Spinal cord (tissue), 10 donors: ENCODE results near the gene BPTF. TPM values are rescaled to one million over a fixed set of nuclear protein-coding genes. Genes with fewer than 3 reads are reported as not detected.
"Not testable (repeated sequence)": the region's sequence is repeated elsewhere in the genome, so short reads cannot be mapped to it uniquely, and the experiment has no call there.

Experiments
- DNase-seq, 6 donors: peaks; one replicate each; pipeline versions ENCODE4 v3.0.0 to v3.0.0-alpha.2; 2013 to 2015; ENCODE audit warnings: low spot score in 6 of 6, low read depth in 4 of 6
- H3K27ac ChIP-seq: one replicate; pipeline ENCODE4 v1.5.1; 2013; ENCODE audit warnings: low read depth, low read length, control low read depth
- H3K27me3 ChIP-seq: one replicate; pipeline ENCODE4 v1.6.1; 2013; ENCODE audit warnings: low read length; ENCODE audit not compliant: control insufficient read depth, insufficient read depth
- H3K36me3 ChIP-seq: one replicate; pipeline ENCODE4 v1.6.1; 2013; ENCODE audit warnings: low read length; ENCODE audit not compliant: control insufficient read depth, insufficient read depth
- H3K4me1 ChIP-seq: one replicate; pipeline ENCODE4 v1.6.1; 2013; ENCODE audit warnings: low read length; ENCODE audit not compliant: control insufficient read depth, insufficient read depth
- H3K4me3 ChIP-seq: one replicate; pipeline ENCODE4 v1.5.1; 2013; ENCODE audit warnings: low read depth, low read length, control low read depth
- H3K9me3 ChIP-seq: one replicate; pipeline ENCODE4 v1.6.1; 2013; ENCODE audit warnings: low read length; ENCODE audit not compliant: control insufficient read depth, insufficient read depth
- WGBS: methylation state at CpG from one replicate; pipeline ENCODE4 v1.1.5; 2013; ENCODE audit warnings: missing lambda C conversion rate; ENCODE audit not compliant: insufficient coverage; 5-methylcytosine and 5-hydroxymethylcytosine counted together
- polyA plus RNA-seq, 2 donors: library from polyadenylated mRNA; unstranded; fragments of 120-200 nt; gene quantifications; one replicate each; pipeline ENCODE4 v1.2.1, GENCODE V29; 2013; ENCODE audit not compliant: insufficient read length in 2 of 2
- total RNA-seq, 2 donors: library from RNA; depleted of rRNA in 1 of 2; stranded (reverse); fragments of 120-200 nt in 1 of 2; fragments of >200 nt in 1 of 2; gene quantifications; one replicate each; pipeline versions ENCODE4 v1.2.3 to v1.2.4, GENCODE V29; 2013 to 2014
- donor health status: healthy.

Gene BPTF
- total and polyA plus RNA-seq, 4 donors, result 102 to 122 (median 103) TPM

DNA sequence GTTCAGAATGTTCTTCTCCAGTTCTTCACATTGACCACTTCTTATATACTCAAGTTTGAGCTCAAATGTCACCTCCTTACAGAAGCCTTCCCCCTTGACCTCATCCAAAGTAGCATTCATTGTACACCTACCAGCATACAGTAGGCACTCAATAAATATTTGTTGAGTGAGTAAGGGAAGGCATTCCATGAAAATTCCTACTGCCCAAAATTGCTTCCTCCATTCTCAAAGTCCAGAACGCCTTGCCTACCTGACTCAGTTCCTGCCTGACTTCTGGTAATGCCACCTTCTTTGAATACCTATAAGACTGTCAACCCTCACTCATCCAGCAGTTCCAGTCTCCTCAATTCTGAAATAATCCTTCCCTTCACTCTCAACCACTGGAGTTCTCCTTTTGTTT lies 14.8 kb upstream of the BPTF start:
- Histone ChIP-seq H3K4me3 (no peak overlapping the region), H3K36me3 (no peaks in the 10 kb centered on the region), H3K27ac (no peak overlapping the region), H3K9me3 (no peaks in the 10 kb centered on the region), H3K4me1 (no peaks in the 10 kb centered on the region), H3K27me3 (no peaks in the 10 kb centered on the region)
- WGBS, result no CpG with 5 or more reads among the region's 1 CpG
- DNase-seq, result no peak

DNA sequence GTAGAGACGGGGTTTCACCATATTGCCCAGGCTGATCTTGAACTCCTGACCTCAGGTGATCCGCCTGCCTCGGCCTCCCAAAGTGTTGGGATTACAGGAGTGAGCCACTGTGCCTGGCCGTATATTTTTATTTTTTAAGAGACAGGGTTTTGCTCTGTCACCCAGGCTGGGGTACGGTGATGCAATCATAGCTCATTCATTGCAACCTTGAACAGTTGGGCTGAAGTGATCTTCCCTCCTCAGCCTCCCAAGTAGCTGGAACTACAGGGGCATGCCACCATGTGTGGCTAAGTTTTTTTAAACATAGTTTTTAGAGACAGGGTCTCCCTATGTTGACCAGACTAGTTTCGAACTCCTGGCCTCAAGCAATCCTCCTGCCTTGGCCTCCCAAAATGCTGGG lies 12.9 kb upstream of the BPTF start:
- H3K27me3 ChIP-seq, H3K4me3 ChIP-seq, H3K4me1 ChIP-seq, H3K27ac ChIP-seq, H3K9me3 ChIP-seq, DNase-seq, H3K36me3 ChIP-seq: not testable (repeated sequence)
- WGBS, result 95% methylated on average over 4 of the region's 6 CpGs

DNA sequence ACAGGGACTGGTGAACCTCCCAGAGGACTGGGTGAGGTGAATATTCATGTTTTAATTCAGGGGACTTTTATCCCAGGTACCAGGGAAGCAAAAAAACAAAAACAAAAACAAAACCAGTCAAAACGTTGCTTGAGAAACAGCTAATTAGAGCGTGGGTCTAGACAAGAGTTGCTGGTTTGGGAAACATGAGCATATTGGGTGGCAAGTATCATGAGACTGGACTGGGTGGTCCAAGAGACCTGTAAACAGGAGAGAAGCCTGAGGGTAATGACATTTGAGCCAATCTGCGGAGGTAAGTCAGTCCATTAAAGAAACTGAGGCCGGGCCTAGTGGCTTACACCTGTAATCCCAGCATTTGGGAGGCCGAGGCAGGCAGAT lies 11.5 kb upstream of the BPTF start:
- 87% methylated on average over 5 of the region's 5 CpGs for WGBS
- no peak for DNase-seq
- no peak overlapping the region for H3K4me3 ChIP-seq
- H3K27me3 ChIP-seq, result no peaks in the 10 kb centered on the region
- no peaks in the 10 kb centered on the region for H3K4me1 ChIP-seq
- no peak overlapping the region for H3K27ac ChIP-seq
- no peaks in the 10 kb centered on the region for H3K9me3 ChIP-seq
- H3K36me3 ChIP-seq, result no peaks in the 10 kb centered on the region

DNA sequence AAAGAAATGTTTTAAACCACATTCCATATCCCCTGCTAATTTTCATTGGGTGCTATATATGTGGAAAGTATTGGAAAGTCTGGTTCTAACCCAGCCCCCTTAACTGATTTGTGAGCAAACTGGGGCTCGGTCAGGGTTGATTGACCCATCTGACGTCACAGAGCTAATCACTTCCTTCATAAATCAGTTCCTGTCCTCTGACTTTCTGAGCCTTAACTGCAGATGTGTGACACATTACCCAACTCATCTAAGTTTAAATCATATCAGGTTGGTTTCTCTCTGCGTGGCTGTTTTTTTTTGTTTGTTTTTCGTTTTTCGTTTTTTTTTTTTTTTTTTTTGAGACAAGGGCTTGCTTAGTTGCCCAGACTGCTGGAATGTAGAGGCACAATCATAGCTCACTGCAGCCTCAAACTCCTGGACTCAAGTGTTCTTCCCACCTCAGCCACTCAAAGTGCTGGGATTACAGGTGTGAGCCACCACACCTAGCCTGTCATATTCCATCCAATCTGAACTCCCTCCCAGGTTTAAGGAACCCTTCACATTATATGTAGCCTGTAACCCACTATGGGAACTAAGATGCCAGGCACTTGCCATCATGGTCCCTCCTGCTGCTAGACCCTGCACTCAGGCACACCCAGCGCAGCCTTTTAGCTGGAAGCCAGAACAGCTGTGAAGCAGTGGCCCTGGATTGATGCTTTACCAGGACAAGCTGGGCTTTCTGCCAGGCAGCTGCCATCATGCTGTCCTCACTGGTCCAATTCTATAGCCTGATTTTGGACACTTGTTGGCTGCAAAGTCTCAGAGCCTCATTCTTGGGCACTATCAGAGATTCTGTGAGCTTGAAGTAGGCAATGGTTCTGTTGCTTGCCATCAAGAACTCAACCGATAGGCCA lies 6.9 kb upstream of the BPTF start:
- 71% methylated on average over 4 of the region's 7 CpGs for WGBS
- Histone ChIP-seq H3K4me1 (no peaks in the 10 kb centered on the region), H3K9me3 (no peaks in the 10 kb centered on the region), H3K27ac (no peak overlapping the region), H3K27me3 (no peaks in the 10 kb centered on the region), H3K36me3 (no peaks in the 10 kb centered on the region), H3K4me3 (no peak overlapping the region)
- DNase-seq, result no peak

GRCh38 chr17:67819722-67820121 lies 5.6 kb upstream of the BPTF start:
- peaks cover 3% of the 10 kb centered on the region for H3K4me1 ChIP-seq
- DNase-seq, result no peak
- no peak overlapping the region for H3K27ac ChIP-seq
- H3K9me3 ChIP-seq, result no peaks in the 10 kb centered on the region
- H3K36me3 ChIP-seq, result no peaks in the 10 kb centered on the region
- H3K4me3 ChIP-seq, result no peak overlapping the region
- no peaks in the 10 kb centered on the region for H3K27me3 ChIP-seq
- WGBS, result 98% methylated on average over 5 of the region's 5 CpGs

DNA sequence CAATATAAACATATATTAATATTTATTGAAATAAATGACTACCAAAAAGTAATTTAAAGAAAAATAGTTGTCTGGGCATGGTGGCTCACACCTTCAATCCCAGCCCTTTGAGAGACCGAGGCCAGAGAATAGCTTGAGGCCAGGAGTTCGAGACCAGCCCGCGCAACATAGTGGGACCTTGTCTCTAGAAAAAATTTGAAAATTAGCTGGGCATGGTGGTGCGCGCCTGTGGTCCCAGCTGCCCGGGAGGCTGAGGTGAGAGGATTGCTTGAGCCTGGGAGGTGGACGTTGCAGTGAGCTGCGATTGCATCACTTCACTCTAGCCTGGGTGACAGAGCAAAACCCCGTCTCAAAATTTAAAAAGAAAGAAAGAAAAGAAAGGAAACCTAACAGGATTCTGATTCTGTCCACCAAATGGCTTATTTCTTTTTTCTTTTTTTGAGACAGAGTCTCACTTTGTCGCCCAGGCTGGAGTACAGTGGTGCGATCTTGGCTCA lies 3.4 kb upstream of the BPTF start:
- Histone ChIP-seq H3K36me3 (no peaks in the 10 kb centered on the region), H3K4me1 (peaks cover 5% of the 10 kb centered on the region), H3K4me3 (no peak overlapping the region), H3K9me3 (no peaks in the 10 kb centered on the region), H3K27ac (no peak overlapping the region), H3K27me3 (no peaks in the 10 kb centered on the region)
- no peak for DNase-seq
- 94% methylated on average over 7 of the region's 12 CpGs for WGBS

- not testable (repeated sequence) for H3K9me3 ChIP-seq, H3K36me3 ChIP-seq, H3K27me3 ChIP-seq
- H3K27ac ChIP-seq, result peak overlapping the region; percentile 81
- H3K4me1 ChIP-seq, result peaks cover 16% of the 10 kb centered on the region
- H3K4me3 ChIP-seq, result peak overlapping the region; percentile 86
- DNase-seq, result peak in 4 of 6 donors; percentile 33 to 85 (median 68)
- 0% methylated on average over 46 of the region's 94 CpGs for WGBS
These were observed 611 bp downstream of the BPTF start for GRCh38 chr17:67825627-67826601.

DNA sequence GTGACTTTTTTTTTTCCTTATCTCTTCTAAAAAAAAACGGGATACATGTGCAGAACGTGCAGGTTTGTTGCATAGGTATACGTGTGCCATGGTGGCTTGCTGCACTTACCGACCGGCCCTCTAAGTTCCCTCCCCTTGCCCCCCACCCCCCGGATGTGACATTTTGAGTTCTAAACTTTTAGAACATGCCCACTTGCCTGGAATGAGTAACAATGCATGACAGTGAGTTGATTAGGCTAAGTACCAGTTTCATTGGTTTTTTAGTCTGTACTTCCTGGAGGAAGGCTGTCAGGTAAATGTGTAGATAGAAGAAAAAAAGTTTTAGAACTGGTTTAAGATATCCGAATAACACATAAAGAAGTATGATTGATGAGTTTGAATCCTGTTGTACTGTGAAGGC lies 4.0 kb downstream of the BPTF start:
- Histone ChIP-seq H3K4me3 (no peak overlapping the region), H3K4me1 (peaks cover 16% of the 10 kb centered on the region), H3K27me3 (no peaks in the 10 kb centered on the region), H3K27ac (no peak overlapping the region), H3K9me3 (no peaks in the 10 kb centered on the region), H3K36me3 (peaks cover 2% of the 10 kb centered on the region)
- DNase-seq, result no peak
- WGBS, result no CpG with 5 or more reads among the region's 7 CpGs

DNA sequence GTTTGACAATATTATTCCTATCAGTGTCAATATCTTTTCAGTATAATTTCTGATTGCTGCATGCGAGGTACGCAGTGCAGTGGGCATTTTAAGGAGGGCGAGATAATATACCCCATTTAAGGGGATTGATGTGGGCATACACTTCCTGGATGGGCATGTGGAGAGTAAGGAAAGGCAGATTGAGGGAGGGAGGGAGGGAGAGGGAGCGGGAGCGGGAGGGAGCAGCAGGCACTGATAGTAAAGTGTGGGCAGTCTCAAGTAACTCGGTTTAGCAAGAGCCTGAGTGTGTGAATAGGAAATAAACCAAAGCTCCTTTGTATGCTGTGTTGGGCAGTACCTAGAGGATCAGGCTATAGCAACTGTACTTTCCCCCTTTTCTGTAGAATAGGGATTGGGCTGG lies 5.1 kb downstream of the BPTF start:
- H3K4me3 ChIP-seq, result no peak overlapping the region
- H3K9me3 ChIP-seq, result no peaks in the 10 kb centered on the region
- H3K27me3 ChIP-seq, result no peaks in the 10 kb centered on the region
- no peak overlapping the region for H3K27ac ChIP-seq
- peak in 2 of 6 donors; percentile 30 to 37 for DNase-seq
- peaks cover 11% of the 10 kb centered on the region for H3K4me1 ChIP-seq
- H3K36me3 ChIP-seq, result peaks cover 2% of the 10 kb centered on the region
- WGBS, result 37% methylated on average over 4 of the region's 6 CpGs
